Ureter (tissue), 1 donor: Measurements from ENCODE around the gene PMS2. TPM values are rescaled to one million over a fixed set of nuclear protein-coding genes. Genes with fewer than 3 reads are reported as not detected.
"Not testable (repeated sequence)": the region's sequence is repeated elsewhere in the genome, so short reads cannot be mapped to it uniquely, and the experiment has no call there.

ENCODE experiments used
- DNase-seq: peaks from one replicate; pipeline ENCODE4 v3.0.0-alpha.2; 2020; ENCODE audit warnings: low spot score
- total RNA-seq: library from RNA; stranded (reverse); gene quantifications from one replicate; pipeline ENCODE4 v1.2.4, GENCODE V29; 2023
- donor health status: DM: yes; HTN: yes; CAD: no.

Gene PMS2
- 16.4 TPM for total RNA-seq

GRCh38 chr7:6008668-6009611 lies at the start of gene PMS2, which contains the start of gene AIMP2:
PMS2 (minus strand) TSS chr7:6009049; CDS start chr7:6009019, 30 bp downstream.
AIMP2 (plus strand) TSS chr7:6009272; CDS start chr7:6009364, 92 bp downstream.
- DNase-seq = peak; percentile 99

- DNase-seq = no peak
Observed at GRCh38 chr7:6057316-6058129, 48.7 kb upstream of the PMS2 start.

- DNase-seq = no peak
Observed at GRCh38 chr7:6056616-6057015, 47.8 kb upstream of the PMS2 start.

GRCh38 chr7:6051185-6051584 lies 42.3 kb upstream of the PMS2 start:
- not testable (repeated sequence) for DNase-seq

GRCh38 chr7:6049780-6050179 lies 40.9 kb upstream of the PMS2 start:
- DNase-seq = no peak

GRCh38 chr7:6035686-6036085 lies 26.8 kb upstream of the PMS2 start:
- no peak for DNase-seq

- DNase-seq = no peak
Observed at GRCh38 chr7:6035165-6035564, 26.3 kb upstream of the PMS2 start.

GRCh38 chr7:6032641-6033040 lies 23.8 kb upstream of the PMS2 start:
- no peak for DNase-seq

- no peak for DNase-seq
Observed at GRCh38 chr7:6032167-6032566, 23.3 kb upstream of the PMS2 start.

GRCh38 chr7:6031567-6031966 lies 22.7 kb upstream of the PMS2 start:
- no peak for DNase-seq

- no peak for DNase-seq
Observed at GRCh38 chr7:6030988-6031387, 22.1 kb upstream of the PMS2 start, which contains the start of gene ANKRD61. ANKRD61 (plus strand) TSS chr7:6031376; CDS start chr7:6031376, 0 bp downstream.

- DNase-seq = no peak
Observed at GRCh38 chr7:6028563-6028962, 19.7 kb upstream of the PMS2 start.

GRCh38 chr7:6027806-6028365 lies 19.0 kb upstream of the PMS2 start:
- no peak for DNase-seq

GRCh38 chr7:6026820-6027311 lies 18.0 kb upstream of the PMS2 start:
- no peak for DNase-seq

- peak; percentile 64 for DNase-seq
Observed at GRCh38 chr7:6026011-6026819, 17.4 kb upstream of the PMS2 start.

GRCh38 chr7:6023974-6024435 lies 15.2 kb upstream of the PMS2 start:
- no peak for DNase-seq

- no peak for DNase-seq
Observed at GRCh38 chr7:6022707-6023106, 13.9 kb upstream of the PMS2 start.

GRCh38 chr7:6020371-6021286 lies 11.8 kb upstream of the PMS2 start:
- no peak for DNase-seq

- no peak for DNase-seq
Observed at GRCh38 chr7:6016653-6016966, 7.8 kb upstream of the PMS2 start.
